Activated naive CD8-positive, alpha-beta T cell treated with anti-CD3 and anti-CD28 coated beads, Interleukin-2, amount 10 ng/mL, durations not matched to agents 7 days and 5 days (primary cell): Measurements from ENCODE around the gene AKAP7. TPM values are rescaled to one million over a fixed set of nuclear protein-coding genes. Genes with fewer than 3 reads are reported as not detected.

Source experiments
- ATAC-seq: fragments of 150-1000 bp; cut with Tn5 transposase; one replicate; pipeline ENCODE4 v1.10.0; 2021; ENCODE audit warnings: low read depth, moderate library complexity
- POLR2A ChIA-PET: fragments of 350-600 bp; sonication (Branson Sonifier 250); formaldehyde crosslinking; loops from one replicate; lab custom pipeline; 2021; ENCODE audit warnings: antibody characterized with exemption; lab: Charles Lee
- DNase-seq: peaks from one replicate; pipeline ENCODE4 v3.0.0; 2021
- H3K27ac Mint-ChIP-seq: one replicate; pipeline ENCODE4 v1.8.0; 2022; ENCODE audit warnings: mild to moderate bottlenecking, mixed read lengths
- H3K27me3 Mint-ChIP-seq: one replicate; pipeline ENCODE4 v1.8.0; 2022; ENCODE audit warnings: mild to moderate bottlenecking, moderate library complexity, mixed read lengths
- H3K36me3 Mint-ChIP-seq: one replicate; pipeline ENCODE4 v1.8.0; 2021; ENCODE audit warnings: mild to moderate bottlenecking, mixed read lengths
- H3K4me1 Mint-ChIP-seq: one replicate; pipeline ENCODE4 v1.8.0; 2021; ENCODE audit warnings: mixed read lengths
- H3K4me3 Mint-ChIP-seq: one replicate; pipeline ENCODE4 v1.8.0; 2022; ENCODE audit warnings: mild to moderate bottlenecking, moderate library complexity, mixed read lengths
- H3K9me3 Mint-ChIP-seq: one replicate; pipeline ENCODE4 v1.8.0; 2021; ENCODE audit warnings: mixed read lengths
- total RNA-seq, 2 experiments: library from RNA; stranded (reverse); gene quantifications; one replicate each; pipeline ENCODE4 v1.2.3, GENCODE V29; 2021

Gene AKAP7
- total RNA-seq, 2 experiments from 2014 or later, result 12.6 to 13.1 TPM

GRCh38 chr6:131216246-131216645 is 81.0 kb downstream of the AKAP7 start:
- no peak for ATAC-seq
- Mint-ChIP-seq H3K9me3 (peaks cover 2% of the 10 kb centered on the region), H3K4me1 (peaks cover 19% of the 10 kb centered on the region), H3K4me3 (no peak overlapping the region), H3K36me3 (peaks cover 25% of the 10 kb centered on the region), H3K27me3 (no peaks in the 10 kb centered on the region), H3K27ac (no peak overlapping the region)
- POLR2A ChIA-PET, result no interaction called here
- DNase-seq, result no peak

- Mint-ChIP-seq H3K36me3 (peaks cover 31% of the 10 kb centered on the region), H3K27me3 (no peaks in the 10 kb centered on the region), H3K9me3 (peaks cover 2% of the 10 kb centered on the region), H3K4me1 (peaks cover 6% of the 10 kb centered on the region), H3K27ac (no peak overlapping the region), H3K4me3 (no peak overlapping the region)
- ATAC-seq (no peak), DNase-seq (no peak)
- POLR2A ChIA-PET, result no interaction called here
Measured at GRCh38 chr6:131222773-131223172, 87.5 kb downstream of the AKAP7 start.

- POLR2A ChIA-PET, result no interaction called here
- H3K27ac Mint-ChIP-seq, result no peak overlapping the region
- H3K36me3 Mint-ChIP-seq, result peaks cover 34% of the 10 kb centered on the region
- DNase-seq, result no peak
- peaks cover 6% of the 10 kb centered on the region for H3K4me1 Mint-ChIP-seq
- H3K27me3 Mint-ChIP-seq, result no peaks in the 10 kb centered on the region
- H3K9me3 Mint-ChIP-seq, result peaks cover 3% of the 10 kb centered on the region
- no peak for ATAC-seq
- no peak overlapping the region for H3K4me3 Mint-ChIP-seq
Measured at GRCh38 chr6:131223416-131223815, 88.1 kb downstream of the AKAP7 start.

- ATAC-seq, result no peak
- no peaks in the 10 kb centered on the region for H3K27me3 Mint-ChIP-seq
Measured at GRCh38 chr6:131225127-131225526, 89.9 kb downstream of the AKAP7 start.

GRCh38 chr6:131225959-131226358 is 90.7 kb downstream of the AKAP7 start:
- H3K36me3 Mint-ChIP-seq, result peaks cover 34% of the 10 kb centered on the region
- POLR2A ChIA-PET, result interaction anchor here (0.9 kb wide), 1 partner anchor 13 kb away, joined by 3 read pairs; no protein-coding TSS in a partner anchor
- peaks cover 6% of the 10 kb centered on the region for H3K4me1 Mint-ChIP-seq
- H3K4me3 Mint-ChIP-seq, result no peak overlapping the region
- H3K9me3 Mint-ChIP-seq, result peaks cover 9% of the 10 kb centered on the region
- H3K27ac Mint-ChIP-seq, result no peak overlapping the region
- no peak for ATAC-seq
- H3K27me3 Mint-ChIP-seq, result no peaks in the 10 kb centered on the region
- no peak for DNase-seq

More at GRCh38 chr6:131225127-131225526, 89.9 kb downstream of the AKAP7 start:
- Mint-ChIP-seq H3K4me1 (peaks cover 6% of the 10 kb centered on the region), H3K9me3 (peaks cover 8% of the 10 kb centered on the region), H3K36me3 (peaks cover 37% of the 10 kb centered on the region), H3K27ac (no peak overlapping the region), H3K4me3 (no peak overlapping the region)
- POLR2A ChIA-PET, result no interaction called here
- no peak for DNase-seq

GRCh38 chr6:131226459-131227157 is 91.3 kb downstream of the AKAP7 start:
- ATAC-seq, result no peak

GRCh38 chr6:131227158-131227543 is 91.9 kb downstream of the AKAP7 start:
- no peak for DNase-seq
- POLR2A ChIA-PET, result no interaction called here
- H3K27ac Mint-ChIP-seq, result no peak overlapping the region
- H3K9me3 Mint-ChIP-seq, result peaks cover 7% of the 10 kb centered on the region
- no peaks in the 10 kb centered on the region for H3K27me3 Mint-ChIP-seq
- no peak for ATAC-seq
- peaks cover 28% of the 10 kb centered on the region for H3K36me3 Mint-ChIP-seq
- H3K4me1 Mint-ChIP-seq, result peaks cover 4% of the 10 kb centered on the region
- no peak overlapping the region for H3K4me3 Mint-ChIP-seq

More at GRCh38 chr6:131226459-131227157, 91.3 kb downstream of the AKAP7 start:
- POLR2A ChIA-PET, result interaction anchor here (0.9 kb wide), 1 partner anchor 13 kb away, joined by 3 read pairs; no protein-coding TSS in a partner anchor
- H3K36me3 Mint-ChIP-seq, result peaks cover 32% of the 10 kb centered on the region
- no peak for DNase-seq
- no peaks in the 10 kb centered on the region for H3K27me3 Mint-ChIP-seq
- H3K4me3 Mint-ChIP-seq, result no peak overlapping the region
- no peak overlapping the region for H3K27ac Mint-ChIP-seq
- H3K9me3 Mint-ChIP-seq, result peaks cover 9% of the 10 kb centered on the region
- peaks cover 6% of the 10 kb centered on the region for H3K4me1 Mint-ChIP-seq

GRCh38 chr6:131231103-131231502 is 95.8 kb downstream of the AKAP7 start:
- H3K4me1 Mint-ChIP-seq, result no peaks in the 10 kb centered on the region
- DNase-seq (no peak), ATAC-seq (no peak)
- H3K36me3 Mint-ChIP-seq, result peaks cover 22% of the 10 kb centered on the region
- H3K4me3 Mint-ChIP-seq, result no peak overlapping the region
- no peak overlapping the region for H3K27ac Mint-ChIP-seq
- POLR2A ChIA-PET, result no interaction called here
- peaks cover 7% of the 10 kb centered on the region for H3K9me3 Mint-ChIP-seq
- no peaks in the 10 kb centered on the region for H3K27me3 Mint-ChIP-seq

GRCh38 chr6:131231891-131232290 is 96.6 kb downstream of the AKAP7 start:
- Mint-ChIP-seq H3K4me3 (no peak overlapping the region), H3K27me3 (no peaks in the 10 kb centered on the region), H3K27ac (no peak overlapping the region), H3K36me3 (peaks cover 24% of the 10 kb centered on the region), H3K9me3 (peaks cover 11% of the 10 kb centered on the region), H3K4me1 (no peaks in the 10 kb centered on the region)
- no peak for ATAC-seq
- DNase-seq, result no peak
- POLR2A ChIA-PET, result no interaction called here

GRCh38 chr6:131244942-131245341 is 109.7 kb downstream of the AKAP7 start:
- POLR2A ChIA-PET, result interaction anchor here (0.7 kb wide), 1 partner anchor 174 kb away, joined by 3 read pairs; no protein-coding TSS in a partner anchor
- no peak overlapping the region for H3K4me3 Mint-ChIP-seq
- peaks cover 7% of the 10 kb centered on the region for H3K9me3 Mint-ChIP-seq
- H3K36me3 Mint-ChIP-seq, result peaks cover 31% of the 10 kb centered on the region
- no peak for ATAC-seq
- peaks cover 4% of the 10 kb centered on the region for H3K4me1 Mint-ChIP-seq
- no peaks in the 10 kb centered on the region for H3K27me3 Mint-ChIP-seq
- no peak for DNase-seq
- H3K27ac Mint-ChIP-seq, result no peak overlapping the region

- ATAC-seq, result peak; percentile 56
Measured at GRCh38 chr6:131250122-131250521, 114.9 kb downstream of the AKAP7 start.

GRCh38 chr6:131250936-131251335 is 115.7 kb downstream of the AKAP7 start:
- no peak for DNase-seq
- peak overlapping the region; percentile 14 for H3K27ac Mint-ChIP-seq
- no peak for ATAC-seq

More at GRCh38 chr6:131250122-131250521, 114.9 kb downstream of the AKAP7 start:
- Mint-ChIP-seq H3K36me3 (peaks cover 17% of the 10 kb centered on the region), H3K4me1 (peaks cover 19% of the 10 kb centered on the region), H3K4me3 (peak overlapping the region; percentile 45), H3K27me3 (no peaks in the 10 kb centered on the region), H3K9me3 (peaks cover 2% of the 10 kb centered on the region), H3K27ac (no peak overlapping the region)
- POLR2A ChIA-PET, result no interaction called here
- DNase-seq, result peak; percentile 30

GRCh38 chr6:131251590-131252199 is 116.4 kb downstream of the AKAP7 start:
- POLR2A ChIA-PET, result no interaction called here
- H3K9me3 Mint-ChIP-seq, result no peaks in the 10 kb centered on the region
- no peak for DNase-seq
- no peaks in the 10 kb centered on the region for H3K27me3 Mint-ChIP-seq
- peaks cover 23% of the 10 kb centered on the region for H3K4me1 Mint-ChIP-seq
- H3K4me3 Mint-ChIP-seq, result peak overlapping the region; percentile 2
- H3K27ac Mint-ChIP-seq, result no peak overlapping the region
- no peak for ATAC-seq
- peaks cover 11% of the 10 kb centered on the region for H3K36me3 Mint-ChIP-seq

More at GRCh38 chr6:131250936-131251335, 115.7 kb downstream of the AKAP7 start:
- Mint-ChIP-seq H3K9me3 (no peaks in the 10 kb centered on the region), H3K27me3 (no peaks in the 10 kb centered on the region), H3K4me1 (peaks cover 23% of the 10 kb centered on the region), H3K4me3 (peak overlapping the region; percentile 45), H3K36me3 (peaks cover 15% of the 10 kb centered on the region)
- POLR2A ChIA-PET, result no interaction called here
